DMS53 treated with DMSO at 0.1 percent for 48 hours (cell line): Measurements from ENCODE around the gene PLEKHA5.
"Not testable (repeated sequence)": the region's sequence is repeated elsewhere in the genome, so short reads cannot be mapped to it uniquely, and the experiment has no call there.

Experiments
- DNase-seq: peaks from one replicate; lab custom pipeline; 2025; ENCODE audit not compliant: unreplicated experiment; lab: John Stamatoyannopoulos, UW

Gene PLEKHA5

DNA sequence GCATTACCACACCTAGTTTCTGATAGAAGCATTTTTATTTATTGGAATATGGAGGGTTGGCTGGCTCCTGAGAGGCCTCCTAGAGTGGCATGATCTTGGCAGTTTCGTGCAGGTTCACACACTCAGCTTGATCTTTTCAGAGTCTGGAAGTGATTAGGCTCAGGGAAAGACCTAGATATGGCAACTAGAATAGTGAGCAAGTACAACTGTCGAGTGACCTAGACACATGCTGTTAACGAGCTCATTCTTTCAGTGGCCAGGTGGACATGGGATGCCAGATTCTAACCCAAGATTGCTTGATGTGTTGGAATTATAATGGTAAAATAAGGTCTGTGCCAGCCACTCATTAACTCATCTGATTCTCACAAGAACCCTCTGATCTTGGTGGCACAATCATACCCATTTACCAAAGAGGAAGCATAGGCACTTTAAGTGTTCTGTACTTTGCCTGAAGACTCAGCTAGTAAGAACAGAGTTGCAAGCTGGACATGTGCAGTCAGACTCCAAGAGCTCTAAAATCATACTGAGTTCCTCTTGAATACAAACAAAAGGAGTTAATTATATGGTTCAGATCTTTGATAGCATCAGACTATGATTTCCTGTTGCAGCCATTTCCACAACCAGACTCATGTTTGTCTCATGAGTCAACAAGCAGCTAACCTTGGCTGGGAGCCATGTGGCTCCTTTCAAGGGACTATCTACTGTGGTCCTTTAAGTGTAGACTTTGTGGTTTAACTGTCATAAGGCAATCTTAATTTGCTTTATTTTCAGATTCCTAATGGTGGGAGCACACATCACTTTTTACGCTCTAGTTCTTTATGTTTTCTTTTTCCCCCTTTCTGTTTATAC is 144.2 kb downstream of the PLEKHA5 start:
- DNase-seq: peak; percentile 88

DNA sequence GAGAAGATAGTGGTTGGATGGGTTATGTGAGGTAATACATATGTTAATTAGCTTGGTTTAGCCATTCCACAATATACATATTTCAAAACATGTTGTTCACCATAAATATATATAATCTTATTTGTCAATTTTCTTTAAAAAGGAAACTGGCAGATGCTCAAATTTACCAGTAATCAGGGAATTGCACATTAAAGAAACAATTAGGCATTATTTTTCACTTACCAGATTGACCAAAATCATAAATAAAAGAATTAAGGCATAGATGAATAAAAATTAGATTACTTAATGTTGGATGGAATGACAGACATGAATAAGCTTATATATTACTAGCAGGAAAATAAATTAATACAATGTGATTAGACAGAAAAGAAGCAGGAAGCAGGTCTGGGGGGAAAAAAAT is 147.2 kb downstream of the PLEKHA5 start:
- no peak for DNase-seq

DNA sequence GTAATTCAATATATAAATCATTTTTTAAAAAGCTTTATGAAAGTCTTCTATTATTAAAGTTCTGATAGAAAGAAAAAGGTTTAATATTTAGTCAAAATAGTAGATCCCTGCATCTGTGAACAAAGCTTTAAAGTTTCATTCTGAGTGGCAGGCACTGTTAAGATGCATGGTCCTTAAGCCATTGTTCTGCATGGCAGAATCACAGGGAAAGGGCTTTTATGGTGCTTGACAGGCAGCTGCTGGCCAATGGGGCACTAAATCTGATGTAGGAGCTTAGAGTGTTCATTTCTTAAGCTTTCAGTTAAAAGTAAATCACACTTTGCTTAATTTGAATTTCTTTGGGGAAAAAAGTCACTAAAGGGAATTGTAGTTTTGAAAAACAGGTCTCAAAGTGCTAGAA is 148.2 kb downstream of the PLEKHA5 start:
- DNase-seq: no peak

DNA sequence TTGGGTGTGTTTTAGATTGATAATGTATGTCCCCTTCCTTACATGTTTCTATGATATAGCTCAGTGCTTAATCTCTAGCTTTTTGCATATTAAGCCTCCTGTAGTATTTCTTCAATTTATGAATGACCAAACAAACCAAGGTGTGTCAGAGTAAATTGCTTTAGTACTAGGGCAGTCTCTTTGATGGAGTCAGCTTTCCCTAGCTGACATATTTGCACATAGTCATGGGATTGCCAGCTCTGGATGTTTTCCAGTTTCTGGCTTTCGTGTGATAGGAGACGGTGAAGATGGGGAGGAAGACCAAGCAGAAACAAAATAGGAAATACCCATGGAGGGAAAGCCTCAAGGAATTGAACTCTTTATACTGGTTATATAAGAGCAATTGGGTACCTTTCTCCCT is 148.9 kb downstream of the PLEKHA5 start:
- no peak for DNase-seq

DNA sequence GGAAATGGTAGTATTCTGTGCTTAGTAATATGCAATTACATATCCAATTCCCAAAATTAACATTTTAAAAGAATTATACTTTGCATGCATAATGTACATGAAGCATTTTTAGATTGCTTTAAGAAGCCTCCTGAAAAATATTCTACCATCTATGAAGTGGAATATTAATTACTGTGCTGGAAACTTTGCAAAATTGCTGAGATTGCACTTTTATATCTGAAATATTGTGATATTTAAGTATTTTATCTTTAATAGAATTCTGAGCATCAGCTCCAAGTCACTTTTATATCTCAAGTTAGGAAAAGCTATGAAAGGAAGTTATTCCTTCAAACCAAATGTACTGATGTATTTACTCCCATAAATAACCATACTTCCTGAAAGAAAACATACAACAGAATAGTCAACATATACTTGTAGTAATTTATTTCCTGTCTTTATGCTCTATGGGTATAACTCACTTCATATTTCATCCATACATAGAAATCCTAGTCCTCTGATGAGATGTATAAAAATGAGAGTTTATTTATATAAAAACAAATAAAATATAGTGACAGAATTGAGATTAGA is 152.7 kb downstream of the PLEKHA5 start:
- no peak for DNase-seq

DNA sequence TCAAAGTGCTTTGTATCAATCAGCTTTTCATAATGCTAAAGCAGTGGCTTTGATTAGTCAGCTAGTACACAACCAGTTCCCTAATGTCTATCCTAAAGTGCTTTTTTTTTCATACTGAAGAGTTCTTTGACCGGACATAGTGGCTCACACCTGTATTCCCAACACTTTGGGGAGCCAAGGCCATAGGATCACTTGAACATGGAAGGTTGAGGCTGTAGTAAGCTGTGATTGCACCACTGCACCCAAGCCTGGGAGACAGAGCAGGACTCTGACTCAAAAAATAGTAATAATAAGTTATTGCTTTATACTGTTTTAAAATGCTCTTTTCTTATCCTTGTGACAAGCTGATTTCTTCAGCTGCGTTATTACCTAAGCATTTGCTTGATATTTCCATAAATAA is 155.1 kb downstream of the PLEKHA5 start:
- DNase-seq: no peak

DNA sequence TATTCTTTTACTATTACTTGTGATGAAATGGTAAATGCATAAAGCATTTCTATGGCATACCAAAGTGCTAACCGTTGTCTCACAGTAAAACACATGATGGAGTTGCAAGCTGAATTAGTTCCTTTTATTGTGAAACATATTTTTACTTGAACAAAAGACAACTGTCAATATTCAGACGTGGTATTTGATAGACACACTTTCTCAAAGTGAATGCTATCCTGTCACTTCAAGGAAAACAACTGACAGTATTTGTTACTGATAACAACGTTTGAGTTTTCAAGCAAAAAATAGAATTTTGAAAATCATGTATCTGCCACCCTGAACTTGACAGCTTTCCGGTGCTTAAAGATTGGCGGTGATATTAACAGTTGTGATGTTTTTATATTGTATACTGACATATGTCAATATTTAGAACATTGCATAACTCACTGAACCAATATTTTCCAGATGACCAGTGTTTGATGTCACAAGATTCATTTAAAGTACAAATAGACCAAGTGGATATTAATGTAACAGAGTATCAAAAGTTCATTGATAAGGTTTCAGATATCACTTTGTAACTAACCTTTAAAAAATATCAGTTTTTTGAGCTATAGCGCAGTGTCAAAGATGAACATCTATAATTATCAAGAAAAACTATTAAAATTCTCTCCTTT is 156.4 kb downstream of the PLEKHA5 start:
- no peak for DNase-seq

DNA sequence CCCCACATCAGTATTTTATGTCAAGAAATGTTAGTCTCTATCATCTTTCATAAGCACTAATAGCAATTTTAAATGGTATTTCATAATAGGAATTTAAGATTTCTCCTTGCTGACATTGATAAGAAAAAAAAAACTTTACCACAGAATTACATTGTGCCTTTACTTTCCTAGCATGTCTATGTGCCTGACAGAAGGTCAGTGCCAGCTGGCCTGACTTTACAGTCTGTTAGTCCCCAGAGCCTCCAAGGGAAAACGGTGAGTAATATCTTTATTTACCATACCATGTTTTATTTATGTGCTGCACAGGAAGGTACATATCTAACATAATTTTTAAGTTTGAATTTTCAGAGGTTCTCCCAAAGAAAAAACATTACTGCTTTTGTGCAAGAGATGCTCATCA is 157.8 kb downstream of the PLEKHA5 start:
- no peak for DNase-seq

DNA sequence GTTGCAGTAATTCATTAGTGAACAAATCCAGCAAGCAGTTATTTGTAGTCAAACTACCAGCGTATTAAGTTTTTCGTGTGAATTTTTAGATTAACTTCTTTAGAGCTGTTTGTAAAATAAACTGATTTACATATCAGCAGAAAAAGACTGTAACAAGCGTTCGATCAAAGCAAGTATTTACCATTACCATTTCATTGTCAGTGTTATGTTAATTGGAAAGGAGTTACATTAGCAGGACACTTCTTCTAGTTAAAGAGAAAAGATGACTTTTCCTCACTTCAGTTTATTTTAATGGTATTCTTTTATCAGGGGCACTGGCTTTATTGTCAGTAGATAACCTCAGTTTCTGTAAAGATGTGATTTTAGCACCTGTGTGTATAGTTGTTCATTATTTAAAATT is 158.6 kb downstream of the PLEKHA5 start:
- DNase-seq: no peak

DNA sequence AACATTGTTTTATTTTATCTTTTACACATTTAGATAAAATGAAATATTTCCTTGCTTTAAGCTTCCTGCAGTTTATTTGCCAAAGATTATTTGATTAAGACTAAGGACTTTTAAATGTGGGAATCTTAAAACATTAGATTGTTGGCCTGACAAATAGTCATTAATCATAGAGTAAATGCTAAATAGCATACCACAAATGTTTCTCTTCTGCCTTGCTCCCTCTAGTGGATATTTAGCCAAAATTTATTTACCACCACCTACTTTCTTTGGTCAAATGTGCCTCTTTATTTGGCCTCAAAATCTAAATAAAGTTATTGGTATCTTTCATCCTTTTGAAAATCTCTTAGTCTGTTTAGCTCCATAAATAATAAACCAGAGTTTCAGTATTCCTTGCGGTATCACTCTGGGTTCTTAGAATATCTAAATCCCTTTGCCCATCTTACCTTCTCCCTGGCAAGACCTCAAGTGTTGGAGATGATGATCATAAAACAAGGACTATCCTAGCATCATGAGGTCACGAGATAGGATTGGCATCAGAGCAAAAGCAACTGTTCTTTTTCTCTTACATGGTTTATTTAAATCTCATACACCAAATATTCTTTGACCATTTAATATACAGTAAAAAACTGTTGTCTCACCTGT is 159.2 kb downstream of the PLEKHA5 start:
- peak; percentile 50 for DNase-seq

DNA sequence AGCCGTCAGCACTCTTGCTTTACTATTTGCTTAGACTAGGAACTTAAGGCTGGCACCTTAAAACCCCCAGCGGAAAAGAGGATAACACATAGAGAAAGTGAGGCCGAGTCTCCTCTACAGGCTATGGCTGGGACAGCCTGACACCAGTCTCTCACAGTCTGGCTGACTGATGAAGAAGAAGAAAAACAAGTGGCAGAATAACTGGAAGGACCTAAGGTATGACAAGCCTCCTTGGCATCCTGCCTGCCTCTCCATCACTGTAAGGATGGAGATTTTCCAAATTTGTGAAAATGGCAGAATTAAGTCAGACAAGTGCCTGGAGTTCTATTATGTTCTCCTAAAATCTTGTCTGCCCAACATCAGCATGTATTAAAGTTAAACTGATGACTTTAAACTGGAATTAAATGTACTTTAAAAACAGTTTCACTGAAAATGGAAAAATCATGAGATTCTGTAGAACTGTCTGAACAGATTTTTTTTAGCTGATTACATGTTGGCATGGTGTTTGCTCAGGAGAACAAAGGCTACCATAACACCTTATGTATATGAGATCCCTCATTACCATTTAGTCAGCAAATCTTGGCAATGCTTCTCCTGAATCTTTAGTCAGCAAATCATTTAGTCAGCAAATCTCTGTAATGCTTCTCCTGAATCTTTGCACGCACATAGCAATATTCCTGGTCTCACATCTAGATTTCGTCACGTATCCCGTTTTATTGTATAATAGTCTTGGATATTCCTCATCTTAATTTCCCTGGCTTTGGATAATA is 169.5 kb downstream of the PLEKHA5 start:
- DNase-seq: no peak

DNA sequence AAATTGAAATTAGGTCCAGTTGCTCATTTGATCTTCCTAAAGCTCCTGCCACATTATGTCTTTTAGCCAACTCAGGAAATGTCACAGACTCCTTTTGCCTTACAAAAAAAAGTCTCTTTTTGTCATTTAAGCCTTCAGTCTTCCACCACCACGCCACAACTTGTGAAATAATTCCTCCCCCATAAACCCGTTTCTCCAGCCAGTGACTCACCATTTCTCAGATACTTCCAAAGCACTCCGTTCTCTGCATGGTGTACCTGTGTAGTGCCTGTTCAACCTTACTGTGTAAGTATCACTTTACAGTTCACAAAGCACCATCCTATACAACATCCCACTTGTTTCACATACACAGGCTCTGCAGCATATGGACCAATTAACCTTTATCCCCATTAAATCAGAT is 170.2 kb downstream of the PLEKHA5 start:
- peak; percentile 84 for DNase-seq

DNA sequence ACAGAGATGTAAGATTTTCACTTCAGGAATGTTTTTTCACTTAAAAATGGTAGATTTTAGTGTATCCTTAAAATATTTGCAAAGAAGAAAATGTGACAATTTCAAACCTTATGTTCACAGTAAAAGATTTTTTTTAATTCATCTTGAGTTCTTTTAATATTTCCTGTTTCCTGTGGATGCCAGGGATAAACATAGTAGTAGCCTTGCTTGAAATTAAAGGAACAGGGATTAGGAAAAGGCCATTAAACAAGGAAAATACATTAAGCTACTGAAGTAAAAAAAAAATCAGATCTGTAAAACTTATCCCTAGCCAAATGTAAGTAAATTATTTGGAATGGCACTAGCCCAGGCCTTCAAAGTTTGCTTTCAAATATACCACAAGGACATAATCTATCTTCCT is 171.7 kb downstream of the PLEKHA5 start:
- DNase-seq: no peak

DNA sequence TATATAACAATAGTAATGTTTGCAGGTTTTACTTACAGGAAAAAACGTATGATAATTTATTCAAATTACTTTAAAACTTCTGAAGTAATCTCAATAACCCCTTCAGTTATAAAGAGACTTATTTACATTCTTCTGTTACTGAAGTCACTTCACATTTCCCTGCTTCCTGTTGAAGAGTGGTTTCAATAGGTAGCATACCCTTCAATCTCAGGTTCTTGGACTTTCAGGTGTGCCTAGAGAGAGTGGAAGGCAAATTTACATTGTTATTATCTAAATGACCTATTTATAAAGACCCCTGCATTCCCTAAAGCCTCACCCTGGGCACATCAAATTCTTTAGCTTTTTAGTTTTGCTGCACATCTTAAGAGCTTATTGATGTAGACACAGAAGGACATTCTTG is 172.2 kb downstream of the PLEKHA5 start:
- DNase-seq: no peak

DNA sequence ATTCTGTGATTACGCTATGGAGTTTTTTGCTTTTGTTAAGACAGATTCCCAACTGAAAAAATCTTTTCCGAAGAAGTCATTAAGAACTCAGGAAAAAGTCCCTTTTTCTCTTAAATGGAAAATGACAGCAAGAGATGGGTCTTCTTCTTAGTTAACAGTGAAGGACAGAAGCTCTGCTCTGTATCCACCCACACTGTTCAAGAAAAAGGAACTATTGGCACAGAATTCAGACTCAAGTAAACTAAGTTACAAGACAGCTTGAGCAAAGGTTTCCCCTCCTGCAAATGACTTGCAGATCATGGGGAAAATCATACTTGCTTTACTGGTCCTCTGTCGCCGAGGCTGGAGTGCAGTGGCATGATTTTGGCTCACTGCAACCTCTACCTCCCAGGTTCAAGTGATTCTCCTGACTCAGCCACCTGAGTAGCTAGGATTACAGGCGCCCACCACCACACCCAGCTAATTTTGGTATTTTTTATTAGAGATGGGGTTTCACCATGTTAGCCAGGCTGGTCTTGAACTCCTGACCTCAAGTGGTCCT is 172.6 kb downstream of the PLEKHA5 start:
- DNase-seq: no peak

DNA sequence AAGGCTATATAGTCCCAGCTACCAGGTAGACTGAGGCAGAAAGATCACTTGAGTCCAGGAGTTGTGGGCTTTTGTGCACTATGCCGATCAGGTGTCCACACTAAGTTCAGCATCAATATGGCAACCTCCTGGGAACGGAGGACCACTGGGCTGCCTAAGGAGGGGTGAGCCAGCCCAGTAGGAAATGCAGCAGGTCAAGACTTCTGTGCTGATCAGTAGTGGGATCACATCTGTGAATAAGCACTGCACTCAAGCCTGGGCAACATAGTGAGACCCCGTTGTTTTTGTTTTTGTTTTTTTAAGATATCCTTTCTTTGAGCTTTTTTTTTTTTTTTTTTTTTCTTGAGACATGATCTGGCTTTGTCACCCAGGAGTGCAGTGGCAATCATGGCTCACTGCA is 174.0 kb downstream of the PLEKHA5 start:
- DNase-seq: no peak

DNA sequence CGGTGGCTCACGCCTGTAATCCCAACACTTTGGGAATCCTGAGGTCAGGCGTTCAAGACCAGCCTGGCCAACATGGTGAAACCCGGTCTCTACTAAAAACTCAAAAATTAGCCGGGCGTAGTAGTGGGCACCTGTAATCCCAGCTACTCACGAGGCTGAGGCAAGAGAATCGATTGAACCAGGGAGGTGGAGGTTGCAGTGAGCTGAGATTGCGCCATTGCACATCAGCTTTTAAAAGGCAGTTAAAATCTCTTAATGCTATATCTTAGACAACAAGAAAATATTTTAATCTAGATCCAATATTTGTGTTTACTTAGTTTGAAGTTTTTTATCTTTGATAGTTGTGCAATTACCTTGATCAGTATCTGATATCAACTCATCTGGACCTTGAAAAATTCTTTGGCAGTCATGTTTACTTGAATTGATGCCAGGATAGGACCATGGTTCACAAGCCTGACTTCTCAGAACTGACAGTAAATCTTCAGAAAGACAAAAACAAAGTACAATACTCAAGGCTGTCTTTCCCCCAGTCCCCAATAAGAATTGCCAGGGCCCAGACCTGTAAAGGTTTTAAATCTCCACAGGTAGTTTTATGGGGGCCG is 174.7 kb downstream of the PLEKHA5 start:
- no peak for DNase-seq

DNA sequence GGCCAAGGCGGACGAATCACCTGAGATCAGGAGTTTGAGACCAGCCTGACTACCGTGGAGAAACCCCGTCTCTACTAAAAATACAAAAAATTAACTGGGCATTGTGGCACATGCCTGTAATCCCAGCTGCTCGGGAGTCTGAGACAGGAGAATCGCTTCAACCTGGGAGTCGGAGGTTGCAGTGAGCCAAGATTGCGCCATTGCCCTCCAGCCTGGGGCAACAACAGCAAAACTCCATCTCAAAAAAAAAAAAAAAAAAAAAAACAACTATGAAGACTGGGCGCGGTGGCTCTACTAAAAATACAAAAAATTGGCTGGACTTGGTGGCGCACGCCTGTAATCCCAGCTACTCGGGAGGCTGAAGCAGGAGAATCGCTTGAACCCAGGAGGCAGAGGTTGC is 176.1 kb downstream of the PLEKHA5 start:
- DNase-seq: not testable (repeated sequence)

DNA sequence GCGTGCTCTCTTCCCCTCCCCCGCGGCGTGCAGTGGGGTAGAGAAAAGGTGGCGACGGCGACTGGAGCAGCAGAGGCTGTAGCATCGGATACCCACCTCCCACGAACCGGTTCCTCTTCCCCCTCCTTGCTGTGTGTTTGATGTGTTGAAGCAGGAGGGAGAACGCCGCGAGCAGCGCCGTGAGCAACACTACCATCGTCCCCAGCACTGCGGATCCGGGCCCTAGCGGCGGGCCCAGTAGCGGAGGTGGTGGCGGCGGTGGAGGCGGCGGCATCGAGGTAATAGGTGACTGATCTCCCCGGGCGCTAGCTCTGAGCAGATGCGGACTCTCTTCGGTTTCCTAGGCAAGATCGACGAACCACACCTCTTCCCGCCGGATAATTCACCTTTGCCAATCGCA is 176.8 kb downstream of the PLEKHA5 start:
- DNase-seq: no peak

DNA sequence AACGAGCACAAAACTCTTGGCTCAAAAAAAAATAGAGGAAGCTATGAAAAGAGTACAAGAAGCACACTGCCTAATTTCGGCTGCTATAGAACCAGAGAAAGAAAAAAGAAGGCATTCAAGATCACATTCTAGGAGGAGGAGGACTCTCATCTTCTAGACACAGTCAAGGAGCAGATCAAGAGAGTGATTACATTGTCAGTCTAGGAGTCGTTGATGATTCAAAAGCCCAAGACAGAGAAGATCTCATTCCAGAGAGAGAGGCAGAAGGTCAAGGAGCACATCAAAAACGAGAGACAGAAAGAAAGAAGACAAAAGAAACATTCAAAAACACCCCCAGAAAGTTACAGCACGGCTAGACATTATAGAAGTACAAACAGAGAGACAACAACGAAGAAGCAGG is 177.9 kb downstream of the PLEKHA5 start:
- DNase-seq: no peak
